GM19395 (cell line): ENCODE results near the gene YIPF7.
A peak's percentile ranks its signal among the peaks of the same experiment; 100 is the strongest.

ENCODE experiments used
- ATAC-seq: cut with Tn5 transposase; IDR thresholded peaks from one replicate; pipeline ENCODE4 v1.9.1; 2021; ENCODE audit warnings: mild to moderate bottlenecking, moderate library complexity; ENCODE audit not compliant: unreplicated experiment

The YIPF7 gene

DNA sequence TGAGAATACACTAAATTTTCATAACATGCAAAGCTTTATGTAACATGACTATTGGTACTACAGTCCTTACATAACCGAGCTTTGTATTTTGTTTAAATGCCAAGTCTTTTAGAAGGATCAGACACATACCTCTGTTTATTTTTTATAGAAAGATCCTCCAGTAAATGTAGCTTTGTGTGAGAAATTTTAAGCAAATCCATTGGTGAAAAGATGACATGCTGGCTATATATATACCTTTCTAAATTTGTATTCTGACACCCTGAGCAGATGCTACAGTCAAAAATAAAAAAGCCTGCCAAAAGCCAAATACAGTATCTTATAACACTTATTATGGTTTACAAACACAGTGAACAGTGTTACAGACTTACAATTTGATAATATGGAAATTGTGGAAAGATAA lies at the start of gene YIPF7:
YIPF7 (minus strand) TSS at position 201 of the 400 bp plus-strand sequence. CDS start 1,525 bp downstream, outside the sequence.
- ATAC-seq, result no peak

DNA sequence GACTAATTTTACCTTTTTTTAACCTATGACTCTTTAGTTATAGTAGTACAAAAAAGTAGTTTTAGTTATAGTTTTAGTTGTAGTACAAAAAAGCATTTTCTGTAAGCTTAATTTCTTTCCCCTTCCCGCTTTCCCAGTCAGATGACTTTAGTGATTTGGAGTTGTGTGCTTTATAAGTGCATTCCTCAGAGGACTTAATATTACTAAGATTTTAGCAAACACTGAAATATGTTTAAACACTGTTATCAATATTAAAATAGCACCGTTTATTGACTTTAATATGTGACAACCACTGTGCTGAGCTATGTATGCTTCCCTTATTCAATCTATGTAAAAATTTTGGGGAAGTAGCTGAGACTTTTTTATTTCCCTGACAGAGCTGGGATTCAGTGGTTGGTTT lies 49.6 kb upstream of the YIPF7 start:
- no peak for ATAC-seq

DNA sequence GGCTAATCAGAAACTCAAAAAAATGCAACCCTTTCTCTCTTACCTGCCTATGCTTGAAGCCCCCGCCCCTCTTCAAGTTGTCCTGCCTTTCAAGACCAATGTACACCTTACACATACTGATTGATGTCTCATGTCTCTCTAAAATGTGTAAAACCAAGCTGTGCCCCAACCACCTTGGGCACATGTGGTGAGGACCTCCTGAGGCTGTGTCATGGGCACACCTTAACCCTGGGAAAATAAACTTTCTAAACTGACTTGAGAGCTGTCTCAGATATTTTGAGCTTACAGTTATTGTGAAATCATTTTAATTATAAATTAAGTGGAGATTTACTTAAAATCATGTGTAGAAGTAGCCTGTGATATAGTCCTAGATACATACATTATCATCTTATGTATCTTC lies 49.0 kb upstream of the YIPF7 start:
- no peak for ATAC-seq

DNA sequence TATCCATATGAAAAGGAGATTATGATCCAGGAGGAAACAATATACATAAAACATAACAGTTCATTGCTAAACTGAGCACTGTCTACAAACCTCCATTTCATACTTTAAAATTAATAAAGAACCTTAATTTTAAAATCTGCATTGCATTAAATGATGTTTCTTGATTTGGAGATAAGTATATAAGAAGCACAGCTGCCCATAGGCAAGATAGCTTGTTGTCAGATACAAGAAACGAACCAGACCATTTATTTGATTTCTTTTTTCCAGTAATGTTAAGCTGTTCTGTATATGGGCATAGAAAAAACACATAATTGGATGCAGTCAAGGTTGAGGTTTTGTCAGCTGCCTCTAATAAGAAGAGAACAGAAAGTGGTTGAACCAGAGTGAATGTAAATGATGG lies 33.2 kb upstream of the YIPF7 start:
- ATAC-seq, result no peak

DNA sequence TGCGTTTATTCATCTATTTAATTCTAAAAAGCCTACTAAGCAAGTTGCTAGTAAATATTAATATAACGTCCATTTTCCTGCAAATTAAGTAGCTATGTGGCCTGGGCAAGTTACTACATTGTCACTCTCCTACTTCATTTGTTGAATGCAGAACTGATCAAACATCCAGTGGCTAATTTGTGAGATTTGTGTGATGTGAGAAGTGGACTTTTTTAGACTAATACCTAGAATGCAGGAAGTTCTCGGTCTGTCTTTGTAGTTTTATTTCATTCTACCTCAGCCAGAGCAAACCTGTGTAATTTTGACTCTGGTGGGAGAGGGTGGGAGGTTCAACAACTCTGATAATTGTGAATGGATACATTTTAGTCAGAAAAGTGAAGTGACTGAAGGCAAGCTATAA lies 27.6 kb upstream of the YIPF7 start:
- peak; percentile 7 for ATAC-seq

DNA sequence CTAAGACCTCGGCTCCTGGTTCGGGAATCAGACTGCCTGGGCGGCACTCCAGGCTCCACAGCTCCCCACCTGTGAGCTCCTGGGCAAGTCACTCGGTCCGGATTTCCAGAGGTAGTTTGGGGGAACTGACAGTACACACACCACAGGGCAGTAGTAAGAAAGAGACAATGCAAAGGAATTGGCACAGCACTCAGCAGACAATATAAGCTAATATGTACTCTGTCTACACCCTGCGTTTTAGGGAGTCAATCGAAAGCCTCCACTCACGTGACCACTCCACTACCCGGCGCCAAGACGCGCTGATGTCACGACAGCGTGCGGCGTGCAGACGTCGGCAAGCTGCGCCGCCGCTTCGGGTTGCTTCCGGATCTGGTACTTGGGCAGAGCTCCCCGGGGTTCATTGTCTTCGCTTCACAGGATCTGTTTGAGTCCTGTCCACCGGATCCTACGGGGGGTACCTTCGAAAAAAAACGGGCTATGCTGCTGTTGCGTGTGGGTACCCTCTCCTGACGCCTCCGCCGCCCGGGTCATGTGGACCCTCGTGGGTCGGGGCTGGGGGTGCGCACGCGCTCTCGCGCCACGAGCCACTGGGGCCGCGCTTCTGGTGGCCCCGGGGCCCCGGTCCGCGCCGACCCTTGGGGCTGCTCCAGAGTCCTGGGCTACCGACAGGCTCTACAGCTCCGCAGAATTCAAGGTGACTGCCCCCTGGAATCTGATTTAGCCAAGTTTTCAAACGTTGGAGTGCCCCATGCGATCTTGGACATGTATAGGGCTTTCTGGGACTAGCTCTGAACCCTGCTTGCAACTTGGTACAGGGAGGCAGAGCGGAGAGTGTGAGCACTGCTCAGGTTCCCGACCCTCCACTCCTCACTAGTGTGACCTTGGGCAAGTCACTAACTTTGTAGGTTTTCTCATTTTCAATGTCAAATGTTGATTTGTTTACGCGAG lies 26.9 kb upstream of the YIPF7 start, which contains the start of gene GUF1:
GUF1 (plus strand) TSS at position 327 of the 948 bp plus-strand sequence; CDS start at position 530, 203 bp downstream.
- ATAC-seq, result peak; percentile 96

DNA sequence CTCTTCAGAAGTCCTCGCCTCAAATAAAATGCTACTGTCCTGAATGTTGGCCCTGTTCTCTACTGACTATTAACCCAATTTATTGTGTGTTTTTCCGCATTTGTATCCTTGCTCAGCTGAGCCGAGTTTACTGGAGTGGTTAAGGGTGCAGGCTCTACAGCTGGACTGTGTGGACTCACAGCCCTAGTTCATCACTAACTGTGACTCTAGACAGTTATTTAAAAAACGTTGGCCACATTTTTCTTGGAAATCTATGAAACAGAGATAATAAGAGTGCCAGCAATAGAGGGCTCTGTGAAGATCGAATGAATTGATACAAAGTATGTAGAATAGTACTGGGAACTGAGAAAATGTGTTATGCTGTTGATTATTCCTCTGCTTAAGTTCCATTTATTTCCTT lies 23.9 kb upstream of the YIPF7 start:
- no peak for ATAC-seq

DNA sequence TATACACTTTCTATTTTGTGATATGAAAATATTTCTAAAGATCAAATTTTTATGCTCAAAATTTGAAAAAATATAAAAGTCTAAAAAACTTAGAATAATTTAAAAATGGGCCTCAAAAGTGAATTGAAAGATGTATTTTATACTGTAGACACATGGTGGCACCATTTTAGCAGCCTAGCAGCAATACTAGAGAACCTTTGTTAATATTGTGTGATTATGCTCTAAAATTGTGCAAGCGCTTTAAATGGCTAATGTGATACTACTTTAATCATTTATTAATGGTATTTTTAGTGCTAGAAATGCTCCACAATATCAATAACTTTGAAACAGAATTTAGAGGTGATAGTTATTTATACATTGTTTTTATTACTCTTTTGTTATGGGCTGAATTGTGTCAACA lies 23.0 kb upstream of the YIPF7 start:
- no peak for ATAC-seq

DNA sequence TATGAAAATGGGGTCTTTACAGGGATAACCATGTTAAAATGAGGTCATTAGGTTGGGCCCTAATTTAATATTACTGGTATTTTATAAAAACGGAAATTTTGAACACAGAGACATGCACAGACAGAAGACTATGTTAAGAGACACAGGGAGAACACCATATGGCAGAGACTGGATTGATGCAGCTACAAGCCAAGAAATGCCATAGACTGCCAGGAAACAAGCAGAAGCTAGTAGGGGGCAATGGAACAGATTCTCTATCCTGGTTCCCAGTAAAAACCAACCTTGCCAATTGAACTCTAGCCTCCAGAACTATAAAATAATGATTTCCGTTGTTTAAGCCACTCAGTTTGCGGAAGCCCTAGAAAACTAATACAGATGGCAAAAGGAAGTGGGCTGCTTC lies 20.2 kb upstream of the YIPF7 start:
- ATAC-seq, result no peak

DNA sequence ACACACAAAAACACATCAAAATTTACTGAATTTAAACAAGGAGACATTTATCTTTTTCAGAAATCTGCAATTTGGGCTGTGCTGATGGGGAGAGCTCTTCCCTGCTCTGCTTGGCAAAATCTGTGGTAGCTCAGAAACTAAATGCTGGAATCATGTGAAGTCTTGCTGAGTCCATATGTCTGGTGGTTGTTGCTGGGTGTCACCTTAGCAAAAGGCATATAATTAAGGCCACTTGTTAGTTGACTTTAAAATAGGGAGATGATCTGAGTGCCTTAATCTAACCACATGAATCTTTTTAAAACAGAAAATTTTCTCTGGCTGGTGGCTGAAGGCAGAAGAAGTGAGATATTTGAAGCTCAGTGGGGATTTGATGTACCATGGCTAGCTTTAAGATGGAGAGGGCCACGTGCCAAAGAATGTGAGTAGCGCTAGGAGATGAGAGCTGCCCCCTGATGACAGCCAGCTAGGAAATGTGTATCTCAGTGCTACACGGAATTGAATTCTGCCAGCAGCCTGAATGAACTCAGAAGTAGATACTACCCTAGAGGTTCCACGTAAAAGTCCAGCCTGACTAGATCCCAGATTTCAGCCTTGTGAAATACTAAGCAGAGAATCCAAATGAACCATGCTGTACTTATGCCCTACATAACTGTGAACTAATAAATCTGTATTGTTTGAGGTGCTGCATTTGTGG lies 19.2 kb upstream of the YIPF7 start:
- no peak for ATAC-seq

DNA sequence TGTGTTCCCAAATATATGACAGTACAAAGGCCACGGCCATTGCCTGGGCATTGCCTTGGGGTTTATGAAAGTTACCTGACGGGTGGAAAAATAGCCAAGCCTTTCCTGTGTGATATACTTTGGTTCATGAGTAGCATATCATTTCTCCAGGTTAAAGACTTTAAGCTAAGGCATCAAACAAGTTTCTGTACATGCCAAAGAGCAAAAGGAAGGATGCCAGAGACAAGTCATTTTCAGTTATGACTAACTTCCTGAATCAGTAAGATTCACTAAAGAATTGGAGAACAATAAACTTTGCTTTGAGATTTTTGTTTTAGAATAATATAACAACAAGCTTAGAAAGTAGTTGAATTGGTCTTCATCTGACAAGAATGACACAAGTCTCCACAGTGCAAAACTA lies 17.1 kb upstream of the YIPF7 start:
- no peak for ATAC-seq

DNA sequence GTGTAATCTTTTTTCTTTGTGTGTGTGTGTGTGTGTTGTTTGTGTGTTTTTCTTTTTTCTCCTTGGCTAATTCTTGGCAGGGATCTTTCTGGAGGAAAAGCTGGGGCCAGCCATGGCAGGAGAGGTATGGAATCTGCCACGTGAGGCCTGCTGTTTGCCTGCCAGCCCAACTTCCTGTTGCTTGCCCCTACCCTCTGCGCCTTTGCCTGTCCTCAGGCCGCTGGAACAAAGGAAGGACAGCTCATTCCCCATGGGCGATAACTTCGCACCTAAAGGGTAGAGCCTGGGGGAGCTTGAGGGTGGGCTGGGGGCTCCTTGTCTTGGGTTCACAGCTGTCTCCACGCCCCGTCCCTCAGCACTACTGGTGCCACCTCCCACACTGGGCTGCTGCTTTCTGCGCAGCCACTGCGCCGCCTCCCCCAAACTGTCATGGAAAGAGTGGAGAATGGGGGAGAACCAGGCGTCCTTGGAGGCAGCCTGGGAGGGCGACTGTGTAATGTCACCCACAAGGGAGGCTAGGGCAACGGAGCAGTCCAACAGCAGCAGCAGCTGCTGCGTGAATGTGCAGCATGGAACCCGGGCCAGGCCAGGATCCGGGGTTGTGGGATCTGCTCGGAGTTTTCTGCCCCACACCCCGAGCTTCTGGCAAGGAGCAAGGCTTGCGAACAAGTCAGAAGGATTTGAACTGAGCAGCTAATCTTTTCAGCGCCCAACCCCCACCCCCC lies 12.3 kb upstream of the YIPF7 start:
- ATAC-seq, result no peak

DNA sequence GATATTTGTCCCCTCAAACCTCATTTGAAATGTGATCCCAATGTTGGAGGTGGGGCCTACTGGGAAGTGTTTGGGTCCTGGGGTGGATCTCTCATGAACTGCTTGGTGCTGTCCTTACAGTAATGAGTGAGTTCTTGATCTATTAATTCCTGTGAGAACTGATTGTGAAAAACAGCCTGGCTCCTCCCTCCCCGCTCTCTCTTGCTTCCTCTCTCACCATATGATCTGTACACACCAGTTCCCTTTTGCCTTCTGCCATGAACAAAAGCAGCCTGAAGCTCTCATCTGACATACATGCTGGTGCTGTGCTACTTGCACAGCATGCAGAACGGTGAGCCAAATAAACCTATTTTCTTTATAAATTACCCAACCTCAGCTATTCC lies 11.2 kb upstream of the YIPF7 start:
- no peak for ATAC-seq

DNA sequence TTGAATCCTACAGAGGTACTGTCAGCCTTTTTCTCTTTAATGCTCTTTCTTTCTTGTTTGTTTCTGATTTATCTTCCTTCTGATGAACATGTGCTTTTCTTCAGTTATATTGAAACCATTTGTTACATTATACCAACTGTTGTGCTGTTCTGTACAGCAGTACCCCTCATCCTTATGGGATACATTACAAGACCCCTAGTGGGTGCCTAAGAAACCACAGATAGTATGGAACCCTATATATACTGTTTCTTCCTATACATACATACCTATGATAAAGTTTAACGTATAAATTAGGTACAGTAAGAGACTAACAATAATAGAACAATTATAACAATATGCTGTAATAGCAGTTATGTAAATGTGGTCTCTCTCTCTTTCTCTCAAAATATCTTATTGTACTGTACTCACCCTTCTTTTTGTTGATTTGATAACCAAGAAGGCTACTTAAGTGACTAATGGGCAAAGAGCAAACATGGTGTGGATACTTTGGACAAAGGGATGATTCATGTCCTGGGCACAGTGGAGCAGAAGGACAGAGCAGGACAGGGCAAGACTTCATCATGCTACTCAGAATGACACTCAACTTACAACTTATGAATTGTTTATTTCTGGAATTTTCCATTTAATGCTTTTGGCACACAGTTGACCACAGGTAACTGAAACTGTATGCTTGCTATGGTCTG lies 10.7 kb upstream of the YIPF7 start:
- ATAC-seq, result no peak

DNA sequence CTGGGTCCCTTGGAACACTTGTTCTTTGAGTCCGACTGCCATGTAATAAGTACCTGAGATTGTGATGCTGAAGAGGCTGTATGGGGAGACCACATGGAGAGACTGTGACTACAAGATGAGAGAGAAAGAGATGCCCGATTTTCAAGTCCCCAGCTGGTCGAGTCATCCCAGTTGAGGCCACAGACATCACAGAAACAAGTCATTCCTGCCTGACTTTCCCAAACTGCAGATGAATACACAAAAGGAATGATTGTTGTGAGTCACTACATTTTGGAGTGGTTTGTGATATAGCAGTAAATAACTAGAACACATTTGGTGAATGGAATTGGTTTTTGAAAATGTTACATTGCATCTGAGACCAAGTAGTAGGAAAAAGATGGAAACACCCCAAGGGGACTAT lies 9.0 kb upstream of the YIPF7 start:
- no peak for ATAC-seq

DNA sequence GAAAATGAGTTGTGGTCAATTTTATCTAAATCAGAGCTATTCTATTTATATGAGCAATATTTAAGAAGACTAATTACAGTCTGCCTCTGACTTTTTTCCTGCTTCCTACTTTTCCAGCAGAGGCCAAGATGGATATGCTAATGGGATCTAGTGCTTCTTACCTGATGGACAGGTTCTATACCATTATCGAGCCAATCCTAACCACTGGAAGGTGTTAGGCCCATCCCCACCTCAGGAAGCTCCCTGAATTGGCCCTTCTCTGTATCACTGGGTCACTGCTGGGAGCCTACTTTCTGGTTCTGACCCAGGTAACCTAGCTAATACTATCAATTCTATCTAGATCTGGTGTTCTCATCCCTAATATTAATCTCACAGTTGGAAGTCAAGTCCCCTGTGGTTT lies 577 bp upstream of the YIPF7 start:
- no peak for ATAC-seq

DNA sequence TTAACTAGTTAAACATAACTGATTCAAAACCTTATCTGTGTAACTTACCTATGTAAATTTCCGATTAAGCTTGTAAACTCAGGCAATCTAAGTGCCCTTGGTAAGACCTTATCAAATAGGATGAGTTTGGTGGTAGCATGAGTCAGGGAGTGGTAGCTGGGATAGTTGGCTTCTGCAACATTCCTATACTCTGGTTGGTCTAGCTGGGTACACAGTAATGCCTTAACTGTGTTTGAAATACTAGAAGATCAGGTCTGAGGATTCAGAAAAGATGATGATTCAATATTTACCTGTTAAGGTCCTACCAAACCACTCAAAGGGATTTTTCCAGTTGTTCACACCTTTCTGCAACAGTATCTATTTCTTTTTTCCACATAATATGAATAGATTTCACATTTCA lies 5.3 kb downstream of the YIPF7 start:
- ATAC-seq, result no peak

DNA sequence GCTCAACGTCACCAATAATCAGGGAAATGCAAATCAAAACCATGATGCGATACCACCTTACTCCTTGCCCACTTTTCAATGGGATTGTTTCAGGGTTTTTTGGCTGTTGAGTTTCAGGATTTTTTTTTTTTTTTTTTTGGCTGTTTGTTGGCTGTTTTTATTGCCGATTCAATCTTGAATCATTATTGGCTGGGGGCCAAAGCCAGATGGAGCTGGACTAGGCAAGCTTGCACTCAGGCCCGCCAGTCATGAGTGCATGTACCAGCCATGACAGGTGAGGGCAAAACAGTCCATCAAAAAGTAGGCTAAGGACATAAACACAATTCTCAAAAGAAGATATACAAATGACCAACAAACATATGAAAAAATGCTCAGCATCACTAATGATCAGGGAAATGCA lies 13.3 kb downstream of the YIPF7 start:
- no peak for ATAC-seq

DNA sequence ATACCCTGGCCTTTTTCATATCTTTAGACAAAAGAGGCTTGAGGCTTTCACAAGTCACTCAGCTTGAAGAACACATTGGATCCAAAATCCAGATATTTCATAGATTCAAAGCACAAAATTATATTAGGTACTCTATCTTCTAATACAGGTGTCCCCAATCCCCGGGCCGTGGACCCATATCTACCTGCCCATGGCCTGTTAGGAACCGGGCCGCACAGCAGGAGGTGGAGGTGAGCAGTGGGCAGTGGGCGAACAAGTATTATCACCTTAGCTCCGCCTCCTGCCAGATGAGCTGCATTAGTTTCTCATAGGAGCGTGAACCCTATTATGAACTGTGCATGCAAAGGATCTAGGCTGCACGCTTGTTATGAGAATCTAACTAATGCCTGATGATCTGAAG lies 18.7 kb downstream of the YIPF7 start:
- no peak for ATAC-seq

DNA sequence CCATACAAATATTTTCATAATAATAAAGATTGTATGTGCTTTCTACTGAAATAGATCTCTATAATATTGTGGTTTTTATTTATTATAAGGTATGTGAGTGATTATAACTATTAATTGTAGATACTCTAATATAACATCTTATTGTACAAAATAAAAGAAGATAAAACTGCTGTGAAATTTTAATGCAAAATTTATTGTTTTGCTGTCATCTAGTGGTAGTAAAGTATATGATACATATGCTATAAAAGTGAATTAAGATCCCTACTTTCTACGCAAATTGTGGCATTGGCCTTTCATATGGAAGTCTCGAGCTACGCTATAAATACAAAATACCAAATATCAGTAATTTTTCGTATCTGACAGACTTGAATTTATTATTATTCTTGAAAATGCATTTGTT lies 19.3 kb downstream of the YIPF7 start:
- ATAC-seq, result no peak

DNA sequence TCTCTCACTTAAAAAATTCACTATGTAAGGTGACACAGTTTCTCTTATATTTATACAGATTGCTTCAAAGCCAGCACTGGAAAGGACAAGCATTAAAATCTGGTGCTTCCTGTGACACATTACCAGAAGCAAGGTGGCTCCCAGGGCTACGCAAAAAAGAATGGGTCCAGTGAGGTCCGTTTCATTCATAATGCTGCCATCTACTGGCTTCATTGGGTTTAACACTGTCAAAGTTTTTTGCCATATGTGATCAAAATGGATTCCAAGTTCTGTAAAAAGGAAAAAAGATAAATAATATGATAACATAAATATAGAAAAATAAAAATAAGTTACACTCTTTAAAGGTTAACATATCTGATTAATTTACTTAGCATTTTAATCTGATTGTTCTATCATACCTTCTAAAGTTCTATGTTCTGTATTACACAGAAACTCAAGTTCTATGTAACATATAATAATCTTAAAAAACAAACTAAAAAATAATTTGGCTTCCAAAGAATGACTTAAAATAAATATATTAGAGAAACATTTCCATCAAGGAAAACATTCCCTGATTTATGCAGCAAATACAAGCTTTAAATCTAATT lies 22.1 kb downstream of the YIPF7 start:
- ATAC-seq, result peak; percentile 96
